Left ventricle myocardium superior (tissue), 1 donor: ENCODE measurements around the gene UNC93B1. TPM values are rescaled to one million over a fixed set of nuclear protein-coding genes. Genes with fewer than 3 reads are reported as not detected.
A peak's percentile ranks its signal among the peaks of the same experiment; 100 is the strongest.

Source experiments
- ATAC-seq: fragments of 200-7000 bp; cut with Tn5 transposase; one replicate; pipeline ENCODE4 v1.9.1; 2020; ENCODE audit warnings: mild to moderate bottlenecking, moderate library complexity
- DNase-seq: peaks from one replicate; pipeline ENCODE4 v3.0.0-alpha.2; 2020
- intact Hi-C: fragments of 100-400 bp; cut with micrococcal nuclease; formaldehyde crosslinking; loops from one replicate; pipeline ENCODE4 v1.11.0; 2022
- total RNA-seq: library from RNA; stranded (reverse); fragmentation: NEBNext Ultra II Directional; extraction: Animal tissue kit (Norgen Biotek cat#: 25700); gene quantifications from one replicate; pipeline ENCODE4 v1.2.1, GENCODE V29; 2021
- donor health status: DM: no; HTN: yes; CAD: no; lungs with severe emphysema.

UNC93B1 gene
- total RNA-seq, 1 donor from 2014 or later = 7.6 TPM

GRCh38 chr11:68041617-68042218 lies 37.8 kb upstream of the UNC93B1 start:
- intact Hi-C loops = no loop called here
- ATAC-seq = no peak

GRCh38 chr11:68040957-68041591 lies 37.2 kb upstream of the UNC93B1 start:
- DNase-seq (peak; percentile 32), ATAC-seq (no peak)
- intact Hi-C loops = no loop called here

More at GRCh38 chr11:68041617-68042218, 37.8 kb upstream of the UNC93B1 start:
- no peak for DNase-seq

- peak; percentile 36 for ATAC-seq
- intact Hi-C loops = no loop called here
Measured at GRCh38 chr11:68040101-68040956, 36.4 kb upstream of the UNC93B1 start.

GRCh38 chr11:68039526-68040086 lies 35.7 kb upstream of the UNC93B1 start:
- ATAC-seq (no peak), DNase-seq (no peak)
- intact Hi-C loops = no loop called here

More at GRCh38 chr11:68040101-68040956, 36.4 kb upstream of the UNC93B1 start:
- DNase-seq = peak; percentile 76

GRCh38 chr11:68038718-68039525 lies 35.0 kb upstream of the UNC93B1 start, which contains the start of gene TCIRG1:
TSS of gene TCIRG1 (plus strand) at chr11:68039025. CDS start at chr11:68041272, 2,247 bp downstream.
- intact Hi-C loops = no loop called here
- peak; percentile 83 for ATAC-seq

GRCh38 chr11:68038226-68038717 lies 34.4 kb upstream of the UNC93B1 start:
- ATAC-seq (peak; percentile 1), DNase-seq (no peak)
- intact Hi-C loops = no loop called here

More at GRCh38 chr11:68038718-68039525, 35.0 kb upstream of the UNC93B1 start, which contains the start of gene TCIRG1:
- peak; percentile 93 for DNase-seq

- intact Hi-C loops = no loop called here
- DNase-seq = no peak
- ATAC-seq = no peak
Measured at GRCh38 chr11:68037411-68038225, 33.7 kb upstream of the UNC93B1 start.

GRCh38 chr11:68036717-68037239 lies 32.9 kb upstream of the UNC93B1 start:
- ATAC-seq = peak; percentile 7
- DNase-seq = peak; percentile 80
- intact Hi-C loops = no loop called here

GRCh38 chr11:68036141-68036716 lies 32.3 kb upstream of the UNC93B1 start:
- no peak for ATAC-seq
- no peak for DNase-seq
- intact Hi-C loops = no loop called here

GRCh38 chr11:68035266-68035876 lies 31.5 kb upstream of the UNC93B1 start:
- no peak for DNase-seq
- intact Hi-C loops = no loop called here
- ATAC-seq = no peak

- ATAC-seq (peak; percentile 50), DNase-seq (peak; percentile 82)
- intact Hi-C loops = no loop called here
Measured at GRCh38 chr11:68033708-68034045, 29.8 kb upstream of the UNC93B1 start.

GRCh38 chr11:68032997-68033707 lies 29.3 kb upstream of the UNC93B1 start:
- intact Hi-C loops = no loop called here
- DNase-seq (no peak), ATAC-seq (peak; percentile 0)

- intact Hi-C loops = no loop called here
- ATAC-seq (no peak), DNase-seq (no peak)
Measured at GRCh38 chr11:68032003-68032402, 28.1 kb upstream of the UNC93B1 start.

GRCh38 chr11:68031144-68031464 lies 27.2 kb upstream of the UNC93B1 start:
- DNase-seq (no peak), ATAC-seq (peak; percentile 2)
- intact Hi-C loops = no loop called here

GRCh38 chr11:68030318-68031143 lies 26.6 kb upstream of the UNC93B1 start, which contains the start of gene NDUFS8:
TSS of gene NDUFS8 (plus strand) at chr11:68030681. CDS start at chr11:68032152, 1,471 bp downstream.
- intact Hi-C loops = no loop called here
- peak; percentile 88 for ATAC-seq
- peak; percentile 98 for DNase-seq
